GM23248 (cell line): ENCODE measurements around the gene GRIK5. TPM values are rescaled to one million over a fixed set of nuclear protein-coding genes. Genes with fewer than 3 reads are reported as not detected.

Experiments used
- DNase-seq: peaks from one replicate; pipeline ENCODE4 v3.0.0-alpha.2; 2015
- H2AFZ ChIP-seq: fragments of 200-600 bp; sonication (generic); 2 replicates; pipeline ENCODE4 v1.6.1; 2016; ENCODE audit warnings: antibody characterized with exemption
- H3F3A ChIP-seq: fragments of 200-600 bp; sonication (generic); 2 replicates; pipeline ENCODE4 v1.6.1; 2016; ENCODE audit warnings: mild to moderate bottlenecking, antibody characterized with exemption, mixed run types; ENCODE audit not compliant: insufficient read depth
- H3K27ac ChIP-seq: fragments of 200-600 bp; sonication (generic); 2 replicates; pipeline ENCODE4 v1.5.1; 2016; ENCODE audit warnings: mild to moderate bottlenecking
- H3K27me3 ChIP-seq: fragments of 200-600 bp; sonication (generic); replicated peaks from 2 replicates; pipeline ENCODE4 v1.6.1; 2016; ENCODE audit warnings: mild to moderate bottlenecking; ENCODE audit not compliant: insufficient read depth
- H3K36me3 ChIP-seq: fragments of 200-600 bp; sonication (generic); 2 replicates; pipeline ENCODE4 v1.6.1; 2016; ENCODE audit warnings: low read depth, mild to moderate bottlenecking
- H3K4me1 ChIP-seq: fragments of 200-600 bp; sonication (generic); 2 replicates; pipeline ENCODE4 v1.6.1; 2016; ENCODE audit warnings: mild to moderate bottlenecking; ENCODE audit not compliant: insufficient read depth
- H3K4me2 ChIP-seq: fragments of 200-600 bp; sonication (generic); one replicate; pipeline ENCODE4 v1.6.1; 2016; ENCODE audit warnings: mild to moderate bottlenecking; ENCODE audit not compliant: unreplicated experiment
- H3K4me3 ChIP-seq: fragments of 200-600 bp; sonication (generic); 2 replicates; pipeline ENCODE4 v1.5.1; 2016; ENCODE audit warnings: mild to moderate bottlenecking
- H3K79me2 ChIP-seq: fragments of 200-600 bp; sonication (generic); 2 replicates; pipeline ENCODE4 v1.6.1; 2016; ENCODE audit warnings: mild to moderate bottlenecking; ENCODE audit not compliant: insufficient read depth
- H3K9ac ChIP-seq: fragments of 200-600 bp; sonication (generic); 2 replicates; pipeline ENCODE4 v1.6.1; 2016; ENCODE audit warnings: mild to moderate bottlenecking
- H3K9me2 ChIP-seq: fragments of 200-600 bp; sonication (generic); 2 replicates; pipeline ENCODE4 v1.6.1; 2016; ENCODE audit warnings: mixed run types, mild to moderate bottlenecking, moderate library complexity; ENCODE audit not compliant: insufficient read depth
- H3K9me3 ChIP-seq: fragments of 200-600 bp; sonication (generic); one replicate; pipeline ENCODE4 v1.6.1; 2017; ENCODE audit warnings: low read depth
- H4K20me1 ChIP-seq: fragments of 200-600 bp; sonication (generic); 2 replicates; pipeline ENCODE4 v1.6.0; 2016; ENCODE audit not compliant: insufficient read depth
- EZH2 ChIP-seq: fragments of 200-600 bp; sonication (generic); IDR thresholded peaks from 2 replicates; pipeline ENCODE4 v1.6.1; 2018; ENCODE audit warnings: antibody characterized with exemption, mild to moderate bottlenecking; ENCODE audit not compliant: insufficient read depth, poor library complexity, severe bottlenecking
- EZH2phosphoT487 ChIP-seq: fragments of 200-600 bp; sonication (generic); IDR thresholded peaks from 2 replicates; pipeline ENCODE4 v1.6.1; 2018; ENCODE audit warnings: antibody characterized with exemption, moderate library complexity, mild to moderate bottlenecking, low read depth; ENCODE audit not compliant: insufficient read depth
- WGBS, 2 experiments: methylation state at CpG; one replicate each; pipeline ENCODE4 v1.1.6; 2015 to 2017; ENCODE audit warnings: low lambda C conversion rate in 2 of 2, low coverage in 1 of 2; ENCODE audit errors: missing lambda C conversion rate in 2 of 2; 5-methylcytosine and 5-hydroxymethylcytosine counted together
- in situ Hi-C: fragments of 300-500 bp; cut with MboI; formaldehyde crosslinking; loops from 2 replicates; pipeline ENCODE4 v1.15.0; 2020
- polyA plus RNA-seq: library from polyadenylated mRNA; unstranded; fragments of >200 nt; fragmentation: Nextera tagmentation; extraction: Ambion mirVana; gene quantifications from 2 replicates; pipeline ENCODE4 v1.2.1, GENCODE V29; 2016
- total RNA-seq: library from RNA; depleted of rRNA; stranded (reverse); fragments of >200 nt; shearing (Covaris generic); gene quantifications from 2 replicates; pipeline ENCODE4 v1.2.3, GENCODE V29; 2014

Gene GRIK5
- total and polyA plus RNA-seq, 2 experiments from 2014 or later: not detected

- no peaks in the 10 kb centered on the region for H3K4me1 ChIP-seq
- H3K4me2 ChIP-seq: no peak overlapping the region
- no peak overlapping the region for H3K9ac ChIP-seq
- 66 to 73% methylated on average over 7 to 9 of the region's 9 CpGs for WGBS, 2 experiments
- no peaks in the 10 kb centered on the region for H3K9me3 ChIP-seq
- DNase-seq: peak; percentile 32
- H3K4me3 ChIP-seq: no peak overlapping the region
- H3K27ac ChIP-seq: no peak overlapping the region
- no peak overlapping the region for H2AFZ ChIP-seq
- H3F3A ChIP-seq: no peaks in the 10 kb centered on the region
- H3K79me2 ChIP-seq: no peaks in the 10 kb centered on the region
- H4K20me1 ChIP-seq: no peaks in the 10 kb centered on the region
- H3K27me3 ChIP-seq: peaks cover 24% of the 10 kb centered on the region
- no peaks in the 10 kb centered on the region for H3K36me3 ChIP-seq
- TF ChIP-seq EZH2phosphoT487 (no peak), EZH2 (no peak)
- H3K9me2 ChIP-seq: no peaks in the 10 kb centered on the region
- in situ Hi-C loops: no loop called here
Observed at GRCh38 chr19:42066075-42066754, 3.8 kb downstream of the GRIK5 start.

DNA sequence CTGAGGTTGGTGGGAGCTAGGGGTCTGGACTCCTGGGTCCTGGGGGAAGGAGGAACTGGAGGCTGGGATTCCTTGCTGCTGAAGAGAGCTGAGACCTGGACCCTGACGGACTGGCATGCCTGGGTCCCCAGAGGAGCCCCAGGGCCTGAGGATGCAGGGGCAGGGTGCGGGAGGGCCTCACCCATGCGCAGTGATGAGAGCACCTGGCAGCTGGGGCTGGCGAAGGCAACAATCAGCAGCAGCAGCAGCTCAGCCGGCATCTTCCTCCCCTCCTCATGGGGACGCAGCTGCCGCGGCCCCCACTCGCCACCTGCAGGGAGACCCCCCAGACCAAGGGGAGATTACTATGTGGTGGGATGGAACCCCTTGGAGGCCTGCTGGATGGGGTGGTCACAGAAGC is 4.5 kb downstream of the GRIK5 start:
- no peak for DNase-seq
- TF ChIP-seq EZH2phosphoT487 (no peak), EZH2 (no peak)
- Histone ChIP-seq H3K9me2 (no peaks in the 10 kb centered on the region), H3K4me2 (no peak overlapping the region), H3K36me3 (no peaks in the 10 kb centered on the region), H3K4me3 (no peak overlapping the region), H3K9me3 (no peaks in the 10 kb centered on the region), H3K79me2 (no peaks in the 10 kb centered on the region), H3F3A (no peaks in the 10 kb centered on the region), H3K27me3 (peaks cover 24% of the 10 kb centered on the region), H2AFZ (no peak overlapping the region), H3K27ac (no peak overlapping the region), H3K9ac (no peak overlapping the region), H3K4me1 (no peaks in the 10 kb centered on the region), H4K20me1 (no peaks in the 10 kb centered on the region)
- WGBS, 2 experiments: 76 to 82% methylated on average over 4 to 9 of the region's 9 CpGs
- in situ Hi-C loops: no loop called here

GRCh38 chr19:42065051-42065450 is 5.0 kb downstream of the GRIK5 start:
- Histone ChIP-seq H3F3A (no peaks in the 10 kb centered on the region), H3K9ac (no peak overlapping the region), H3K27me3 (peaks cover 24% of the 10 kb centered on the region), H3K9me2 (no peaks in the 10 kb centered on the region), H3K36me3 (no peaks in the 10 kb centered on the region), H3K4me3 (no peak overlapping the region), H3K4me1 (no peaks in the 10 kb centered on the region), H3K4me2 (no peak overlapping the region), H2AFZ (no peak overlapping the region), H4K20me1 (no peaks in the 10 kb centered on the region), H3K79me2 (no peaks in the 10 kb centered on the region), H3K27ac (no peak overlapping the region), H3K9me3 (no peaks in the 10 kb centered on the region)
- WGBS, 2 experiments: 75 to 79% methylated on average over 13 of the region's 13 CpGs
- TF ChIP-seq EZH2phosphoT487 (no peak), EZH2 (no peak)
- DNase-seq: no peak
- in situ Hi-C loops: no loop called here

GRCh38 chr19:42064432-42064831 is 5.6 kb downstream of the GRIK5 start:
- no peak for TF ChIP-seq EZH2phosphoT487
- no peak for TF ChIP-seq EZH2
- no peaks in the 10 kb centered on the region for H3K9me3 ChIP-seq
- H3K27me3 ChIP-seq: peaks cover 24% of the 10 kb centered on the region
- H4K20me1 ChIP-seq: no peaks in the 10 kb centered on the region
- no peaks in the 10 kb centered on the region for H3K4me1 ChIP-seq
- H2AFZ ChIP-seq: no peak overlapping the region
- H3K79me2 ChIP-seq: no peaks in the 10 kb centered on the region
- DNase-seq: no peak
- H3K36me3 ChIP-seq: no peaks in the 10 kb centered on the region
- H3K4me2 ChIP-seq: no peak overlapping the region
- H3K9ac ChIP-seq: no peak overlapping the region
- WGBS, 2 experiments: 67 to 69% methylated on average over 6 of the region's 6 CpGs
- H3K9me2 ChIP-seq: no peaks in the 10 kb centered on the region
- no peak overlapping the region for H3K27ac ChIP-seq
- in situ Hi-C loops: no loop called here
- no peak overlapping the region for H3K4me3 ChIP-seq
- H3F3A ChIP-seq: no peaks in the 10 kb centered on the region
